H9 (cell line): ENCODE measurements around the gene CD300LD. TPM values are rescaled to one million over a fixed set of nuclear protein-coding genes. Genes with fewer than 3 reads are reported as not detected.

Source experiments
- DNase-seq: peaks from one replicate; pipeline ENCODE4 v3.0.0-alpha.2; 2017
- H2AFZ ChIP-seq: one replicate; pipeline ENCODE4 v1.6.1; 2013; ENCODE audit warnings: mild to moderate bottlenecking, low read length, control low read depth, moderate library complexity
- H2AK5ac ChIP-seq: 2 replicates; pipeline ENCODE4 v1.6.1; 2013; ENCODE audit warnings: low read length, control low read depth, mixed read lengths; ENCODE audit not compliant: insufficient read length
- H2BK120ac ChIP-seq: one replicate; pipeline ENCODE4 v1.6.1; 2013; ENCODE audit warnings: low read depth, mild to moderate bottlenecking, low read length, control low read depth, inconsistent platforms; ENCODE audit not compliant: poor library complexity, severe bottlenecking
- H2BK12ac ChIP-seq: 2 replicates; pipeline ENCODE4 v1.6.1; 2013; ENCODE audit warnings: low read length, control low read depth, mixed read lengths, low read depth; ENCODE audit not compliant: insufficient read length
- H2BK15ac ChIP-seq: 2 replicates; pipeline ENCODE4 v1.6.1; 2013; ENCODE audit warnings: low read depth, low read length, control low read depth
- H2BK20ac ChIP-seq: one replicate; pipeline ENCODE4 v1.6.1; 2013; ENCODE audit warnings: low read depth, mild to moderate bottlenecking, low read length, control low read depth, inconsistent platforms; ENCODE audit not compliant: poor library complexity, severe bottlenecking
- H2BK5ac ChIP-seq: 2 replicates; pipeline ENCODE4 v1.6.1; 2013; ENCODE audit warnings: low read length, control low read depth, mixed read lengths; ENCODE audit not compliant: insufficient read length
- H3K14ac ChIP-seq: 2 replicates; pipeline ENCODE4 v1.6.1; 2013; ENCODE audit warnings: low read length, control low read depth; ENCODE audit not compliant: insufficient read depth
- H3K18ac ChIP-seq: 2 replicates; pipeline ENCODE4 v1.6.1; 2013; ENCODE audit warnings: low read depth, mild to moderate bottlenecking, mixed read lengths, low read length, control low read depth; ENCODE audit not compliant: insufficient read length
- H3K23ac ChIP-seq: 2 replicates; pipeline ENCODE4 v1.6.1; 2013; ENCODE audit warnings: low read length, control low read depth, mixed read lengths, low read depth; ENCODE audit not compliant: insufficient read length
- H3K23me2 ChIP-seq: 2 replicates; pipeline ENCODE4 v1.6.1; 2013; ENCODE audit warnings: low read depth, mild to moderate bottlenecking, mixed read lengths, low read length, control low read depth; ENCODE audit not compliant: insufficient read length, poor library complexity, severe bottlenecking
- H3K27ac ChIP-seq: 2 replicates; pipeline ENCODE4 v1.5.1; 2013; ENCODE audit warnings: low read length, control low read depth, mixed read lengths, low read depth; ENCODE audit not compliant: insufficient read length
- H3K27me3 ChIP-seq: 2 replicates; pipeline ENCODE4 v1.6.1; 2013; ENCODE audit warnings: low read length, control low read depth, inconsistent platforms; ENCODE audit not compliant: insufficient read depth
- H3K4ac ChIP-seq: 2 replicates; pipeline ENCODE4 v1.6.1; 2013; ENCODE audit warnings: low read depth, mild to moderate bottlenecking, control low read depth, inconsistent platforms, low read length, moderate library complexity
- H3K4me1 ChIP-seq: 2 replicates; pipeline ENCODE4 v1.6.1; 2013; ENCODE audit warnings: low read length, control low read depth, inconsistent platforms; ENCODE audit not compliant: insufficient read depth
- H3K4me2 ChIP-seq: 2 replicates; pipeline ENCODE4 v1.6.1; 2013; ENCODE audit warnings: low read length, control low read depth, mixed read lengths; ENCODE audit not compliant: insufficient read length, insufficient read depth
- H3K56ac ChIP-seq: 2 replicates; pipeline ENCODE4 v1.6.1; 2013; ENCODE audit warnings: low read depth, mild to moderate bottlenecking, mixed read lengths, low read length, control low read depth; ENCODE audit not compliant: insufficient read length
- H3K79me1 ChIP-seq: 2 replicates; pipeline ENCODE4 v1.6.1; 2013; ENCODE audit warnings: low read depth, mild to moderate bottlenecking, moderate library complexity, low read length, control low read depth, inconsistent platforms; ENCODE audit not compliant: insufficient read depth, poor library complexity, severe bottlenecking
- H3K79me2 ChIP-seq: 2 replicates; pipeline ENCODE4 v1.6.1; 2013; ENCODE audit warnings: low read length, control low read depth, inconsistent platforms; ENCODE audit not compliant: insufficient read depth
- H3K9ac ChIP-seq: 2 replicates; pipeline ENCODE4 v1.6.1; 2013; ENCODE audit warnings: low read length, control low read depth, mixed read lengths; ENCODE audit not compliant: insufficient read length; ENCODE audit errors: extremely low read depth
- H3K9me3 ChIP-seq: one replicate; pipeline ENCODE4 v1.6.1; 2013; ENCODE audit warnings: low read depth, low read length, inconsistent platforms; ENCODE audit not compliant: control insufficient read depth
- H3T11ph ChIP-seq: one replicate; pipeline ENCODE4 v1.6.1; 2013; ENCODE audit warnings: mild to moderate bottlenecking, low read length, control low read depth, inconsistent platforms
- H4K20me1 ChIP-seq: one replicate; pipeline ENCODE4 v1.6.1; 2013; ENCODE audit not compliant: control insufficient read depth, insufficient read length, insufficient read depth
- H4K5ac ChIP-seq: 2 replicates; pipeline ENCODE4 v1.6.1; 2013; ENCODE audit warnings: low read depth, mild to moderate bottlenecking, mixed read lengths, low read length, control low read depth; ENCODE audit not compliant: insufficient read length
- H4K8ac ChIP-seq: replicated peaks from 2 replicates; pipeline ENCODE4 v1.6.1; 2013; ENCODE audit warnings: low read length, control low read depth, mixed read lengths, low read depth; ENCODE audit not compliant: insufficient read length
- H4K91ac ChIP-seq: 2 replicates; pipeline ENCODE4 v1.6.1; 2013; ENCODE audit warnings: low read depth, mild to moderate bottlenecking, moderate library complexity, mixed read lengths, low read length, control low read depth; ENCODE audit not compliant: insufficient read length
- H3K27ac Mint-ChIP-seq, 3 experiments: 2 replicates in 2 of 3; 3 replicates in 1 of 3; pipeline ENCODE4 v1.8.0; 2020 to 2021; ENCODE audit warnings: mixed read lengths in 3 of 3, mild to moderate bottlenecking in 1 of 3, moderate library complexity in 1 of 3
- H3K27me3 Mint-ChIP-seq: 2 replicates; pipeline ENCODE4 v1.8.0; 2021; ENCODE audit warnings: low read depth, mild to moderate bottlenecking, moderate library complexity, mixed read lengths
- H3K36me3 Mint-ChIP-seq, 3 experiments: 2 replicates in 2 of 3; 3 replicates in 1 of 3; pipeline ENCODE4 v1.8.0; 2020 to 2021; ENCODE audit warnings: low read depth in 3 of 3, mixed read lengths in 3 of 3; ENCODE audit not compliant: insufficient read depth in 1 of 3
- H3K4me1 Mint-ChIP-seq, 2 experiments: 2 replicates each; pipeline ENCODE4 v1.8.0; 2020; ENCODE audit warnings: mixed read lengths in 2 of 2
- H3K4me3 Mint-ChIP-seq, 2 experiments: 2 replicates in 1 of 2; 3 replicates in 1 of 2; pipeline ENCODE4 v1.8.0; 2020 to 2021; ENCODE audit warnings: mild to moderate bottlenecking in 2 of 2, mixed read lengths in 2 of 2, moderate library complexity in 1 of 2
- H3K9me3 Mint-ChIP-seq, 2 experiments: 2 replicates in 1 of 2; 3 replicates in 1 of 2; pipeline ENCODE4 v1.8.0; 2020; ENCODE audit warnings: mild to moderate bottlenecking in 2 of 2, mixed read lengths in 2 of 2, moderate library complexity in 1 of 2
- WGBS: extraction: QIAGEN DNeasy Blood & Tissue Kit; methylation state at CpG from one replicate; pipeline ENCODE4 v1.1.7; 2013; ENCODE audit warnings: missing lambda C conversion rate, low lambda C conversion rate, mixed read lengths; ENCODE audit not compliant: insufficient read length; ENCODE audit errors: extremely low coverage; 5-methylcytosine and 5-hydroxymethylcytosine counted together
- long read RNA-seq: library from polyadenylated mRNA; unstranded; transcript quantifications from one replicate; pipeline ENCODE4 v2.0.0, GENCODE V29; 2020
- total RNA-seq: library from RNA; stranded (reverse); gene quantifications from 2 replicates; pipeline ENCODE4 v1.2.1, GENCODE V29; 2021
- TF ChIP-seq, protein P1 (sequence below): fragments of 200-600 bp; sonication (generic); conservative IDR thresholded peaks from 3 replicates; pipeline ENCODE4 v1.8.0; 2021; ENCODE audit warnings: antibody characterized with exemption, mild to moderate bottlenecking

The CD300LD gene
- not detected in 2 replicates for total RNA-seq
- long read RNA-seq = 0 reads

GRCh38 chr17:74592087-74592990 lies at the start of gene CD300LD:
Gene CD300LD, minus strand, starts transcription at chr17:74592283. Its CDS starts 81 bp downstream, at chr17:74592202.
- H3K9me3 Mint-ChIP-seq = no peaks in the 10 kb centered on the region; a peak in 2 of 5 replicates
- H3K4me1 ChIP-seq = no peaks in the 10 kb centered on the region
- H3K27ac ChIP-seq = no peak within 1 kb of the TSS
- H3K4me1 Mint-ChIP-seq = peaks cover 0 to 2% of the 10 kb centered on the region in 2 experiments; a peak in 2 of 4 replicates
- no peak within 1 kb of the TSS; a peak in 1 of 5 replicates for H3K4me3 Mint-ChIP-seq
- no peak within 1 kb of the TSS for H3K9ac ChIP-seq
- no peak within 1 kb of the TSS for H3K23ac ChIP-seq
- no peaks in the 10 kb centered on the region for H3K36me3 Mint-ChIP-seq
- H3K79me2 ChIP-seq = no peaks in the 10 kb centered on the region
- H4K5ac ChIP-seq = no peak within 1 kb of the TSS
- H2BK120ac ChIP-seq = no peak within 1 kb of the TSS
- H3K4ac ChIP-seq = no peak within 1 kb of the TSS
- peaks cover 50% of the 10 kb centered on the region for H3K27me3 Mint-ChIP-seq
- H4K20me1 ChIP-seq = no peaks in the 10 kb centered on the region
- no CpG with 5 or more reads among the region's 14 CpGs for WGBS
- no peak within 1 kb of the TSS for H2AK5ac ChIP-seq
- no peak within 1 kb of the TSS for H3K56ac ChIP-seq
- no peak within 1 kb of the TSS for H2AFZ ChIP-seq
- no peak within 1 kb of the TSS for H2BK15ac ChIP-seq
- no peak within 1 kb of the TSS for H3K4me2 ChIP-seq
- TF ChIP-seq, protein P1, sequence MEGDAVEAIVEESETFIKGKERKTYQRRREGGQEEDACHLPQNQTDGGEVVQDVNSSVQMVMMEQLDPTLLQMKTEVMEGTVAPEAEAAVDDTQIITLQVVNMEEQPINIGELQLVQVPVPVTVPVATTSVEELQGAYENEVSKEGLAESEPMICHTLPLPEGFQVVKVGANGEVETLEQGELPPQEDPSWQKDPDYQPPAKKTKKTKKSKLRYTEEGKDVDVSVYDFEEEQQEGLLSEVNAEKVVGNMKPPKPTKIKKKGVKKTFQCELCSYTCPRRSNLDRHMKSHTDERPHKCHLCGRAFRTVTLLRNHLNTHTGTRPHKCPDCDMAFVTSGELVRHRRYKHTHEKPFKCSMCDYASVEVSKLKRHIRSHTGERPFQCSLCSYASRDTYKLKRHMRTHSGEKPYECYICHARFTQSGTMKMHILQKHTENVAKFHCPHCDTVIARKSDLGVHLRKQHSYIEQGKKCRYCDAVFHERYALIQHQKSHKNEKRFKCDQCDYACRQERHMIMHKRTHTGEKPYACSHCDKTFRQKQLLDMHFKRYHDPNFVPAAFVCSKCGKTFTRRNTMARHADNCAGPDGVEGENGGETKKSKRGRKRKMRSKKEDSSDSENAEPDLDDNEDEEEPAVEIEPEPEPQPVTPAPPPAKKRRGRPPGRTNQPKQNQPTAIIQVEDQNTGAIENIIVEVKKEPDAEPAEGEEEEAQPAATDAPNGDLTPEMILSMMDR = no peak
- no peak within 1 kb of the TSS for H3T11ph ChIP-seq
- H2BK12ac ChIP-seq = no peak within 1 kb of the TSS
- H4K91ac ChIP-seq = no peak within 1 kb of the TSS
- no peak for DNase-seq
- H3K23me2 ChIP-seq = no peaks in the 10 kb centered on the region
- no peak within 1 kb of the TSS; the same call in 1 of the 2 replicates for H3K14ac ChIP-seq
- no peaks in the 10 kb centered on the region for H3K9me3 ChIP-seq
- no peaks in the 10 kb centered on the region for H3K79me1 ChIP-seq
- H3K18ac ChIP-seq = no peak within 1 kb of the TSS
- no peak within 1 kb of the TSS for H3K27ac Mint-ChIP-seq
- no peak within 1 kb of the TSS for H2BK20ac ChIP-seq
- no peaks in the 10 kb centered on the region for H3K27me3 ChIP-seq
- H2BK5ac ChIP-seq = no peak within 1 kb of the TSS
- H4K8ac ChIP-seq = no peak within 1 kb of the TSS
